HG02943 (cell line): Measurements from ENCODE around the gene GAPDHS.

Experiments used
- ATAC-seq: cut with Tn5 transposase; IDR thresholded peaks from one replicate; pipeline ENCODE4 v1.9.1; 2021; ENCODE audit warnings: mild to moderate bottlenecking, low read depth, moderate library complexity; ENCODE audit not compliant: unreplicated experiment

The GAPDHS gene

GRCh38 chr19:35554076-35554475 lies 20.8 kb downstream of the GAPDHS start:
- ATAC-seq: no peak

GRCh38 chr19:35555301-35556005 lies 22.2 kb downstream of the GAPDHS start:
- ATAC-seq: no peak

- no peak for ATAC-seq
Measured at GRCh38 chr19:35556025-35556590, 22.9 kb downstream of the GAPDHS start.

- no peak for ATAC-seq
Measured at GRCh38 chr19:35556846-35557538, 23.7 kb downstream of the GAPDHS start.

DNA sequence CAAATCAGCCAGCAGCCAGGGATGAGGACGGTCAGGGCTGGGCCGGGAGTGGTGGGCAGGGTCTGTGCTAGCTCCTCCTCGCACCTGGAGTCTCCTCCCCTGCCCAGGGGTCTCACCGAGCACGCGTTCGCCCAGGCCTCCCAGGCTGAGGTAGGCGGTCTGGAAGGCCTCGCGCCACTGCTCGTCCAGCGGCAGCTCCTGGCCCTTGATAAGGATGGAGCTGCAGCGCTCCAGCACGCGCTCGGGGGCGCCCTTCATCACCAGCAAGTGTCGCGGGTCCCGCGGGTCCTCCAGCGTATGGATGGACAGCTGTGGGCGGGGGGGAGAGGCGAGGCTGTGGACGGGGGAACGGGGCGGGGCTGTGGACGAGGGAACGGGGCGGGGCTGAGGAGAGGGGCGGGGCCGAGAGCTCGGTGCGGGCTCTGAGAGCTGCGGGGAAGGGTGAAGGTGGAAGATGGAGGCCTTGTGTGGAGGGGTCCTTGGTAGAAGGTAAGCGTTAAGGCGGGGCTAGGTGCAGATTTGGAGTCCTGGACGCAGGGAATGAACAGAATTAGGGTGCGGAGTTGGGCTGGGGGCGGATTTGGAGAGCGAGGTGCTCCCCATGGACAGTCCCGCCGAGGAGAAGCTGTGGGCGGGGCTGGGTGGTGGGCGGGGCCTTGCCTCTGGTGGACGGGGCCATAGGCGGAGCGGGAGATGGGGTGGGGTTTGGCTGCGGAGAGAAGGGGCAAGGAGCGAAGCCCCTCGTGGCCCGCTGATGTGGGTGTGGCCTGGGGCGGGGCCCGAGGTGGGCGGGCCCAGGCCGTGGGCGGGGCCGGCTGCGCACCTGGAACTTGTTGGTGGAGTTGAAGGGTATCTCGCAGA lies 24.5 kb downstream of the GAPDHS start:
- ATAC-seq: no peak

DNA sequence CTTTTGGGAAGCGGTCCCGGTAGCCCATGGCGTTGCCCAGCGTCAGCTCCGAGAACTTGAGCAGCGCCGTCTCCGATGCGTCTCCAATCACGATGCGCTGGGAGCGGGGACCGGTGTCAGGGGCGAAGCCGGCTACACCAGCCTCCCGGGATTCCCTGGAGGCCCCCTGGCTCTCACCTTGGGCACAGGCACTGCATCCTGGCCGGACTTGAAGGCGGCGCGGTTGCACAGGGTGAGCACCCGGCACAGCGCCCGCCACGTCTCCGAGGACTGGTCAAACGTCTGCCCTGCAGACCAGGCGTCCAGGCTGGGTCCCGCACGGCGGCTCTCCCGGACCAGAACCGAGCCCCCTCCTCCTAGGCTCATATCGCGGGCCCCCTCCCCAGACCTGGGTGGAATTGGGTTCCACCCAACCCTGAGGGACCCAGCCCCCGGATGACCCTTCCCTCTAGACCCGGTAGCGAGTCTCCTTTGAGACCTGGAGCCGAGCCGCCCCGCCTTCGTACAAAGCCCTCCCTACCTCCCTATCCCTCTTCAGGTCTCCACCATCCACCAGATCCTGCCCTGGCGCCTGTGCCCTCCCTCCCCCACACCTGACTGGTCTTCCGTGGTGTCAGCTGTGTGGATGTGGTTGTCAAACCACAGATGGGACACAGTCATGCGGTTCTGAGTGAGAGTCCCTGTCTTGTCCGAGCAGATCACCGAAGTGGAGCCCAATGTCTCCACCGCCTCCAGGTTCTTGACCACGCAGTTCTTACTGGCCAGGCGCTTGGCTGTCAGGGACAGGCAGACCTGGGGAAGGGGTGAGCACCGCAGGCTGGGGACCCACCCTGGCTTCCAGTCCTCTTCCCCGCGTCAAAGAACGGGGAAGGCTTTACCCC lies 25.4 kb downstream of the GAPDHS start:
- ATAC-seq: no peak

GRCh38 chr19:35559281-35559659 lies 26.0 kb downstream of the GAPDHS start:
- no peak for ATAC-seq

DNA sequence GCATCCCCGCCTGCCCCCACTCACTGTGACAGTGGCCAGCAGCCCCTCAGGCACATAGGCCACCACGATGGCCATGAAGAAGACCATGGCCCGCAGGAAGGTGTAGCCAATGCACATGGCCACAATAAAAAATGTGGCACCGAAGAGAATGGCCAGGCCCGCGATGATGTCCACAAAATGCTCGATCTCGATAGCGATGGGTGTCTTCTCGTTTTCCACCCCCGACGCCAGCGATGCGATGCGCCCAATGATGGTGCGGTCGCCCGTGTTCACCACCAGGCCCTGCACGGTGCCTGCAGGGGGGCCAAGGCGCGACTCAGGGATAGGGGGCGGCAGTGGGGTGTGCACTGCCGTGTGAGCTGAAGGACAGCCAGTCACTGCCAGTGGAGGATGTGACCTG lies 26.5 kb downstream of the GAPDHS start:
- no peak for ATAC-seq

DNA sequence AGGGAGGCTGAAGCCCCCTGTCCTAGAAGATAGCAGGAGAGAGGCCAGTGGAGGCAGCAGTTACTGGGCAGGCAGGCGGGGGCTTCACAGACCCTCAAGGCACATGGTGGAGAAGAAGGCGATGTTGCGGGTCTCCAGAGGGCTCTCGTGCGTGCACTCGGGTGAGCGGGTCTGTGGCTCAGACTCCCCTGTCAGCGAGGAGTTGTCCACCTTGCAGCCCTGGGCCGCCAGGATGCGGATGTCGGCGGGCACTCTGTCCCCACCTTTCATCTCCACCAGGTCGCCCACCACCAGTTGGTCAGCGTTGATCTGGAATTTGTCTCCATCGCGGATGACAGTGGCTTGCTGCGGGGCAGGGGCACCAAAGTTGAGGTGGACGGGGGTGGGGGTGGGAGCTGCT lies 27.0 kb downstream of the GAPDHS start:
- no peak for ATAC-seq

DNA sequence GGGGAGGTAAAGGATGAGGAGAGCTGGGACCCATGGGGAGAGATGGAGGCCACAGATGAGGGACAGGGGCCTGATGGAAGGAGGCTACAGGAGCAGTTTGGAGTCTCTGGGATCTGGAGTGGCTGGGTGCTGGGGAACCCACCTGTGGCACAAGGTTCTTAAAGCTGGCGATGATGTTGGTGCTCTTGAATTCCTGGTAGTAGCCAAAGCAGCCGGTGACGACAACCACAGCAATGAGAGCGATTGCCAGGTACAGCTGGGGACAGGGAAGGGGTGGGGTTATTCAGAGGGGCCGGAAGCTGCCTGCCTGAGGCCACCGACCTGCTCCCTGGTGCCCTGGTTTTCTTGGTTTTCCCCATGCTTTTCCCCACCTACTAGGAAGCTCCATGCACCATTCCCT lies 27.4 kb downstream of the GAPDHS start:
- no peak for ATAC-seq

DNA sequence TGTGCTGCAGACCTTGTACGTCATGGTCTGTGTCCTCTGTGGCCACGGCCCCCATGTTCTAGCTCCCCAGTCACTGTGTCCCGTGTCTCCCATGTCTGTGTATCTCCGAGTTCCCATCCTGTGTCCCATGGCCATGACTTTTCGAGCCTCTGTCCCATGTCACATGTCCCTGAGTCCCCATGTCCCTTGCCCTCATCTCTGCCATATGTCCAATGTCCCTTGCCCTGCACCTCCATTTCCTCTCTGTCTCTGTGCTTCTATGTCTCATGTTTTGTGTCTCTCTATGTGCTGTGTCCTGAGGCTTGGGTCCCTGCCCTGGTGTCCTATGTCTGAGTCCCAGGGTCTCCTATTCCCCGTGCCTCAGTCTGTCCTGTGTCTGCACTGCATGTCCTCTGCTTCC lies 28.2 kb downstream of the GAPDHS start:
- ATAC-seq: no peak

GRCh38 chr19:35562336-35562735 lies 29.1 kb downstream of the GAPDHS start:
- no peak for ATAC-seq

- ATAC-seq: no peak
Measured at GRCh38 chr19:35562776-35563175, 29.5 kb downstream of the GAPDHS start.

DNA sequence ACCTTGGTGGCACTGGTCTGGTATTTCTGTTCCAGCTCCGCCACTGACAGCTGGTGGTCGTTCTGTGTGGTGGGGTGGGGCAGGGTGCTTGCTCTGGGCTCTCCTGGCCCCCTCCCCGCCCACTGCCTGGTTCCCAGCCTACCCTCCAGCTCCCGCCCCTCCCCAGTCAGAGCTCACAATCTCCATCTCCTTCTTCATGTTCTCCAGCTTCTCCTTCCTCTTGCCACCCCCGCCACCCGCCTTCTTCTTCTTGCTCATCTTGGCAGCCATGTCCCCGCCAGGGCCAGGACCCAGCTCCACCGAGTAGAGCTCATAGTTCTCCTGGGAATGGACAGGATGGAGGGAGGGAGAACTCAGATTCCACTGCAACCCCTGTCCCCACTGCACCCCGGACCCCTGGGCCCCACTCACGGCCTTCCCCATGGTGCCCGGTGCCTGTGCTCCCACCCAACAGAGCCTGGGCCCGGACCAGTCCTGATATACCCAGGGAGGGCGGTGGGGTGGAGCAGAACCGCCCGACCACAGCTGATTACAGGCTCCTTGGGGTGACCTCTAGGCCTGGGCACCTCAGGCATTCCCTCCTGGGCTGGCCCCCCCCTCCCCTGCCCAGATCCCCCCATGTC lies 30.1 kb downstream of the GAPDHS start, which contains the start of gene ATP4A:
ATP4A (minus strand) TSS at position 452 of the 623 bp plus-strand sequence; CDS start at position 423, 29 bp downstream.
- no peak for ATAC-seq

DNA sequence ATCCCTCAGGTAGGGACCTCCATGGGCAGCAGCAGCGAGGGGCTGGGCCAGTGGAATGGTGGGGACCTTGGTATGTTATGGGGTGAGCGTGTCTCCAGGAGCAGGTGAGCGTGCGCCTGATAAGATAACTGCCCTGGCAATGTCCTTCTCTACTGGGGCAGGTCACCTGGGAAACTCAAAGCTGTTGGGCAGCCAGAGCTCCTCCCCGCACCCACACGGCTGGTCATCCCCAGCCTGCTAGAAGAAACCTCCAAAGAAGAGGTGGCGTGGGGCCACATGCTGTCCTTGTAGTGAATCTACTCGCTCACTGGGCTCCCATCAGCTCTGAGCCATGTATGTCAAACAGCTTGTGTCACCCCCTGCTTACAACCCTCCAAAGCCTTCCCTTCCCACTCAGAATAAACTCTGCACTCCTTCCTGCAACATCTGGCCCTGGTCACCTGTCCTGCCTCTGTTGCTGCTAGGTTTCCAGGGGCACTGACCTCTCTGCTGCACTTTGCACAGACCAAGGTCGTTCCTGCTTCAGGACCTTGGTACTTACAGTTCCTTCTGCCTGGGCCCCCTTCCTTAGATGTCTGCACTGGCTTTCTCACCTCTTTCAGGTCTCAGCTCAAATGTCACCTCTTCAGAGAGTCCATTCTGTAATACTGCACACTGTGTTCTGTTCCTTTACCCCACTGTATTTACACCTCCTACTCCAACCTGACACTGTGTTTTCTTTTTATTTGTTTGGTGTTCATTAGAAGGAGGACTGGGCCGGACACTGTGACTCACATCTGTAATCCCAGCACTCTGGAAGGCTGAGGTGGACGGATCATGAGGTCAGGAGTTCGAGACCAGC lies 32.0 kb downstream of the GAPDHS start:
- no peak for ATAC-seq

DNA sequence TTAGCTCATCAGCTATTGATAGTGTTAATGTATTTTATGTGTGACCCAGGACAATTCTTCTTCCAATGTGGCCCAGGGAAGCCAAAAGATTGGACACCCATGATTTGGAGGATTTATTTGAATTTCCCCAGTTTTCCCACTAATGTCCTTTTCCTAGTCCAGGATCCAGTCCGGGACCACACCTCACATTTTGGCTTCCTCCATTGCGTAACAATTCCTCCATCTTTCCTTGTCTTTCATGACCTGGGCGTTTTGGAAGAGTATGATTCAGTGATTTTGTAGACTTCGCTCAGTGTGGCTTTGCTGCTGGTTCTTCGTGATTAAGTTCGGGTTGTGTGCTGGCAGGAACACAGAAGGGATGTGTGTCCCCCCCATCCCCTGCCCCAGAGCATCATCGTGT lies 33.5 kb downstream of the GAPDHS start:
- ATAC-seq: no peak

- ATAC-seq: no peak
Measured at GRCh38 chr19:35569281-35569781, 36.1 kb downstream of the GAPDHS start.

- no peak for ATAC-seq
Measured at GRCh38 chr19:35571406-35571965, 38.2 kb downstream of the GAPDHS start.
